ENCODE data around the gene CYP46A1.

- no peak for TF ChIP-seq EZH2phosphoT487 (IDR thresholded peaks at IDR 0.05; ENCODE audit: insufficient read depth, low read depth)
- TF ChIP-seq EZH2 (IDR thresholded peaks at IDR 0.05; ENCODE audit: insufficient read depth, poor library complexity, severe bottlenecking), result no peak
Measured at GRCh38 chr14:99757331-99758070, 73.4 kb downstream of the CYP46A1 start.

Measured in GM23248 (cell line).